Stomach (tissue), 4 donors: ENCODE data around the gene SUSD6.

Experiments
- EP300 ChIP-seq: sonication (generic); formaldehyde crosslinking; IDR thresholded peaks from one replicate; pipeline ENCODE4 v1.6.1; 2017; ENCODE audit warnings: antibody characterized with exemption
- TF ChIP-seq, protein P1 (sequence below), 7 experiments: fragments of 450-650 bp in 4 of 7; fragments of 200-600 bp in 3 of 7; sonication (generic) in 3 of 7; IDR thresholded peaks; one replicate each; pipeline ENCODE4 v1.5.1; 2016 to 2019; ENCODE audit warnings: antibody characterized with exemption in 7 of 7, control low read depth in 2 of 7, mild to moderate bottlenecking in 1 of 7

DNA sequence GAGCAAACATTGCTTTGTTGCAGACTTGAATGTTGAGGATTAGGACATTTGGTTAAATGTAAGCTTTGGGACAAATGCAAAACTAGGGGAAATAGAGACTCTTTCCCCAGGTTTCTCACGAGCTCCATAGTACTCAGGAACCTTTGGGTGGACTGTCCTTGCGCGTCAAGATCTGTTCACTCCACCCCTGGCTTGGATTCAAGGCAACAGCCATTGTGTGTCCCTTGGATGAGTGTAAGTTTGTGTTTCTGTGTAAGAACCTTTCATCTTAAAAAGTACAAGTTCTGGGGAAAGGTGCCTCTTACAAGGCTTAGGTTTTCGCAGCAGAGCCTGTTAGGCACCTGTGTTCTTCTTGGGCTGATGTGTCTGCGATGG is 3.7 kb downstream of the SUSD6 start:
- TF ChIP-seq, protein P1, sequence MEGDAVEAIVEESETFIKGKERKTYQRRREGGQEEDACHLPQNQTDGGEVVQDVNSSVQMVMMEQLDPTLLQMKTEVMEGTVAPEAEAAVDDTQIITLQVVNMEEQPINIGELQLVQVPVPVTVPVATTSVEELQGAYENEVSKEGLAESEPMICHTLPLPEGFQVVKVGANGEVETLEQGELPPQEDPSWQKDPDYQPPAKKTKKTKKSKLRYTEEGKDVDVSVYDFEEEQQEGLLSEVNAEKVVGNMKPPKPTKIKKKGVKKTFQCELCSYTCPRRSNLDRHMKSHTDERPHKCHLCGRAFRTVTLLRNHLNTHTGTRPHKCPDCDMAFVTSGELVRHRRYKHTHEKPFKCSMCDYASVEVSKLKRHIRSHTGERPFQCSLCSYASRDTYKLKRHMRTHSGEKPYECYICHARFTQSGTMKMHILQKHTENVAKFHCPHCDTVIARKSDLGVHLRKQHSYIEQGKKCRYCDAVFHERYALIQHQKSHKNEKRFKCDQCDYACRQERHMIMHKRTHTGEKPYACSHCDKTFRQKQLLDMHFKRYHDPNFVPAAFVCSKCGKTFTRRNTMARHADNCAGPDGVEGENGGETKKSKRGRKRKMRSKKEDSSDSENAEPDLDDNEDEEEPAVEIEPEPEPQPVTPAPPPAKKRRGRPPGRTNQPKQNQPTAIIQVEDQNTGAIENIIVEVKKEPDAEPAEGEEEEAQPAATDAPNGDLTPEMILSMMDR (IDR thresholded peaks at IDR 0.05): no peak
- no peak for TF ChIP-seq EP300
